ENCODE results near the gene EMP3.

- TF ChIP-seq POLR2A (IDR thresholded peaks at IDR 0.05; ENCODE audit: low read depth, low read length) (0 out of 2 replicates have a peak, but pooled peaks have one; percentile 6), POLR2AphosphoS5 (IDR thresholded peaks at IDR 0.05; ENCODE audit: low read depth, low read length) (no peak), PAX5 (IDR thresholded peaks at IDR 0.05; ENCODE audit: insufficient read depth, low read length, severe bottlenecking) (no peak), SPI1 (IDR thresholded peaks at IDR 0.05; ENCODE audit: low read depth, low read length) (no peak), TAF1 (IDR thresholded peaks at IDR 0.05; ENCODE audit: low read depth, low read length) (no peak), POU2F2 (IDR thresholded peaks at IDR 0.05; ENCODE audit: low read depth, low read length) (no peak)
Measured at GRCh38 chr19:48333467-48334384, 8.4 kb downstream of the EMP3 start.
